ENCODE results near the gene AMPD2. TPM values are rescaled to one million over a fixed set of nuclear protein-coding genes. Genes with fewer than 3 reads are reported as not detected.
A peak's percentile ranks its signal among the peaks of the same experiment; 100 is the strongest.
"Not testable (repeated sequence)": the region's sequence is repeated elsewhere in the genome, so short reads cannot be mapped to it uniquely, and the experiment has no call there.

Gene AMPD2
- total RNA-seq, 1 experiment from 2014 or later, result 79.8 TPM

GRCh38 chr1:109669246-109669948 lies 49.8 kb downstream of the AMPD2 start:
- Mint-ChIP-seq H3K27ac (no peak overlapping the region), H3K9me3 (peaks cover 9% of the 10 kb centered on the region), H3K36me3 (no peaks in the 10 kb centered on the region), H3K27me3 (ENCODE audit: low read depth) (peaks cover 3% of the 10 kb centered on the region; the same call in 1 of the 2 replicates), H3K4me1 (peaks cover 6% of the 10 kb centered on the region), H3K4me3 (peak overlapping the region; percentile 31; the same call in 1 of the 2 replicates)
- DNase-seq (ENCODE audit: low spot score), result no peak
- no peak for ATAC-seq
- POLR2A ChIA-PET, result no interaction called here
- CTCF ChIA-PET, result interaction anchor here (1.2 to 5.4 kb wide), 2 partner anchors 29 to 137 kb away, joined by 3 to 22 read pairs; no protein-coding TSS in a partner anchor
- TF ChIP-seq FOXJ3 (CRISPR knock-in tag; IDR thresholded peaks at IDR 0.05; ENCODE audit: borderline replicate concordance) (no peak), MXD4 (CRISPR knock-in tag; IDR thresholded peaks at IDR 0.05; ENCODE audit: borderline replicate concordance) (no peak), ZNF263 (CRISPR knock-in tag; IDR thresholded peaks at IDR 0.05; ENCODE audit: low read depth) (no peak), NR2C2 (CRISPR knock-in tag; IDR thresholded peaks at IDR 0.05) (no peak), ATF6 (CRISPR knock-in tag; IDR thresholded peaks at IDR 0.05) (no peak), ZNF138 (CRISPR knock-in tag; conservative IDR thresholded peaks at IDR 0.05) (no peak), ZNF671 (CRISPR knock-in tag; IDR thresholded peaks at IDR 0.05) (no peak), IRF2 (CRISPR knock-in tag; IDR thresholded peaks at IDR 0.05; ENCODE audit: borderline replicate concordance, low read depth) (no peak), ESRRA (CRISPR knock-in tag; IDR thresholded peaks at IDR 0.05; ENCODE audit: borderline replicate concordance) (no peak), SMAD3 (CRISPR knock-in tag; IDR thresholded peaks at IDR 0.05; ENCODE audit: borderline replicate concordance) (no peak), OVOL2 (CRISPR knock-in tag; IDR thresholded peaks at IDR 0.05; ENCODE audit: borderline replicate concordance) (no peak), ZNF317 (CRISPR knock-in tag; IDR thresholded peaks at IDR 0.05; ENCODE audit: borderline replicate concordance, low read depth) (no peak), ERG (CRISPR knock-in tag; IDR thresholded peaks at IDR 0.05) (no peak), CDX4 (CRISPR knock-in tag; IDR thresholded peaks at IDR 0.05; ENCODE audit: borderline replicate concordance) (no peak), ATF2 (CRISPR knock-in tag; IDR thresholded peaks at IDR 0.05; ENCODE audit: borderline replicate concordance, low read depth) (no peak), KAT7 (CRISPR knock-in tag; IDR thresholded peaks at IDR 0.05; ENCODE audit: borderline replicate concordance) (no peak), NFYB (CRISPR knock-in tag; conservative IDR thresholded peaks at IDR 0.05; ENCODE audit: low read depth) (no peak), CREM (CRISPR knock-in tag; IDR thresholded peaks at IDR 0.05) (no peak)

GRCh38 chr1:109669949-109670302 lies 50.3 kb downstream of the AMPD2 start:
- not testable (repeated sequence) for H3K27me3 Mint-ChIP-seq (ENCODE audit: low read depth); H3K27ac Mint-ChIP-seq; H3K4me1 Mint-ChIP-seq; H3K4me3 Mint-ChIP-seq; H3K36me3 Mint-ChIP-seq; ATAC-seq; DNase-seq (ENCODE audit: low spot score); H3K9me3 Mint-ChIP-seq
- POLR2A ChIA-PET, result interaction anchor here (1.0 kb wide), 1 partner anchor 30 kb away, joined by 4 read pairs; no protein-coding TSS in a partner anchor
- CTCF ChIA-PET, result interaction anchor here (1.2 to 5.4 kb wide), 2 partner anchors 30 to 137 kb away, joined by 3 to 22 read pairs; no protein-coding TSS in a partner anchor
